GM18517 (cell line): ENCODE results near the gene NAALADL1.

Experiments used
- ATAC-seq: cut with Tn5 transposase; IDR thresholded peaks from one replicate; pipeline ENCODE4 v1.9.1; 2021; ENCODE audit warnings: mild to moderate bottlenecking, moderate library complexity; ENCODE audit not compliant: unreplicated experiment

NAALADL1 gene

DNA sequence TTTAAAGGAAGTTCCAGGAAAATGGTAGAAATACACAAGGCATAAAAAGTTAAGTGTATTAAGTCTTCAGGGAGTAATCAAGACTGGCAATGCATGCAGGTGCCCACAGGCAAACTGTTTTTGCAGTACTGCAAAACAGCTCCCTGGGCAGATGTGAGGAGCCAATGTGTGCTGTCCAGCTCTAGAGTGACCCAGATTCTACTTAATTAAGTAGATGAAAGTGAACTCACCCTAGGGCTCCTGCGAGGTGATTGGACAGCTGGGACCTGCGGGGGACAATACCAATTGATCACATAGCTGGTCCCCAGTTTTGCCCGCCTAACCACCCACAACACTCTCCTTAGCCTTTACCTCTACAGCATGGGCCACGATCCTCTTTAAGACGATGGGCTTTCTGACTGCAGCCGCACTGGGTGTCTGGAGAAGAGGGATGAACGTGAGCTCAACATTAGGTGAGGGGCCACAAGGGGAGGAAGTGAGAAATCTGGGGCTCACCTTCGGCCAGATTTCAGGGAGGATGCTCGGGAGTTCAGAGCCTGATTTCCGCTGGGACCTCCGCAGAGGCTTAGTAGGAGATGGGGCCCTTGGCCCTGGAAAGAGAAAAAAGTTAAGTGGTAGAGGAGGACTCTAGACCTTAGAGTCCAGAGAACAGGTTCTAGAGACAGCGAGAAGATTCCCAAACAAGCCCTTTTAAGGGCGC, 24.9 kb upstream of the NAALADL1 start:
- peak; percentile 20 for ATAC-seq

DNA sequence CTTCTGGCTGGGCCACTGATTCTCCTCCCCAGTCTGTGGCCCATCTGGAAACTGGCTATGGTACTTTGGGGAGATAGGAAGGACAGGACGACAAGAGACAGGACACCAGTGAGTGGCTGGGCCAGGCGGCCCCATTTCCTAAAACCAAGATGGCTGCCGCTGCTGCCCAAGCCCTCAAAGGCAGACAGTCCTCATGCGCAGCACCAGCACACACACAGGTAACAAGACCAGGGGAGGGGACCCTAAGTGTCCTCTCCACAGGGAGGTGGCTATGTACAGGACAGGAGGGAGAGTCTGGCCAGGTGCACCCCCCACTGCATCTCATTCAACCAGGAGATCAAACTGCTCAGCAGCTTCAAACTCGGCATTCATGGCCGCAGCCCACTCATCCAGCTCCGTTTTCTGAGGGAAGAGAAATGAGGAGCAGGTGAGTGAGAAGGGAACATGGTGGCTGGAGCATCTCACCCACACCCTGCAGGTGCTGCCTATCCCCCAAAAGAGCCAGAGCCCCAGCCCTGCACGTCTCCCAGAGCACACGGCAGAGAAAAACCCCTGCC, 20.5 kb upstream of the NAALADL1 start:
- no peak for ATAC-seq

DNA sequence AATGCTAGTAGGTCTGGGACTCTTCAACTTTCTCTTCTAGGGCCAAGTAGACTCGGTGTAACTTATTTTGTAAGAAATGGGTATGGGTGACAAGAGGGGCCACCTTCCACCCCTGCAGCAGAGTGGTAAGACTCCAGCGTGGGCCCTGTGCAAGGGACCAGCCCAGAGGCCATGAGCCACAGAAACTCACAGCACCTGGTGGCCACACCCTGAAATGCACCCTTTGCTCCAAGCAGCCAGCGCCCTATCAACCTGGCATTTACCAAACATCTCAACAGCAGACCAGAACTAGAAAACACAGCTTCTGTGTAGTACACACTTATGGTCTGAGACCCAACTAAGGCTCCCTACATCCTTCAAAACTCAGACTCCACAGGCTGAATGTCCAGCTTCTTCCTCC, 19.8 kb upstream of the NAALADL1 start:
- ATAC-seq = no peak

DNA sequence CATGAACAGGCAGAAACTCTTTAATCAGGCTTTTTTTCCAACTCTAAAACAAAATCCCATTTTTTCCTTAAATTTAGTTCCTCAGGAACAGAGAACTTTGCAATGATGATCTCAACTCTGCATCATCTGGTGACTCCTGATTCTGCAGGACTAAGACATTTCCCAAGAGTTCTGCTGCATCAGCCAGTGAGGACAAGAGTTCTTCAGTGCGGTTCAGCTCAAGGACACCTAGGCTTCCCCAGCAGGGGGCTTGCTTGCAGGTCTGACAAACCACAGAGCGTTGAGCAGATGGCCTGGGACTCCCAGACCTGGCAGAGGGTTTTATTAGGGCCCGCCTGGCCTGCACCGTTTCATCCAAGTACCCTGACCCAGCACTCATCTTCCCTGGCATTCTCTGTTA, 19.1 kb upstream of the NAALADL1 start:
- no peak for ATAC-seq

DNA sequence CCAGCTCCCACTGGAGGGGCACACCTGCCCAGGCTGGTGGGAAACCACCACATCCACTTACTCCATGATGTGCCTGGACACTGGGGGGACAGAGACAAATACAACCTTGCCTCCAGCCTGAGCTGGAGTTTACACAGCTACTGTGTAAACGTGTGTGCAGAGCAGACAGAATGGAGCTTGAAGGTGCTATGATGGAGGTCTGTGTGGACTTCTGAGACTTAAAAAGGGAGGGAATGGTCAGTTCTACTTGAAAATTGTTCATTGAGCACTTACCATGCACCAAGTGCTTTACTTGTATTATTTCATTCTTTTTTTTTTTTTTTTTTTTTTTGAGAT, 14.2 kb upstream of the NAALADL1 start:
- no peak for ATAC-seq

DNA sequence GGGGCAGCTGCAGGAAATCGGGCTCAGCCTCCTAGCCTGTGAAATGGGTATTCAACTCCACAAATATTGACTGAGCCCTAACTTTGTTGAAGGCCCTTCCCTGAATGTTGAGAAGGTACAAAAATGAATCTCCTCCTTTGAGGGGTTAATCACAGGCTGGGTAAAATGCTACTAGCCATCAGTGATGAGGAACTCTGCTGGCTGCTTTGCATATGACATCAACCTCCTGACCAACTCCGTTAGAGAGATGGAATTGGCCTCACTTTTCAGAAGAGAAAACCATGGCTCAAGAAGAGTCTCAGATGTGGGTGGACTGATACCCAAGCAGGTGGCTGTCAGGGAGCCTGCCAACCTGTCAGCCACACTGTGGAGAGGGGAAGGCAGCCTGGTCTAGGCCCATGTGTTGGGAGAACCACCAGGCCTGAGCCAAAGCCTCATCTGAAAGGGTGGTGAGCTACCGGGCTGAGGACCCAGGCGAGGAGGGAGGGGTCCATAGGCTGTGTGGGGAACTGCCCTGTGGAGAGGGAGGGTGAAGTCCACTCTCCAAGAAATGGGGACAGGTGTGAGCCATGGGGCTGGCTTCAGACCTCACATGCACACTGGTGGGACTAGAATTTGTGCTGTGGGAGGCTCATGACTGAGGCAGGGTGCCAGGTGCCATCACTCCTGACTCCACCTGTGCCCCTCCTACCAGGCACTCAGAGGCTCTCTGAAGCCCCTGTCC, 13.7 kb upstream of the NAALADL1 start:
- no peak for ATAC-seq

DNA sequence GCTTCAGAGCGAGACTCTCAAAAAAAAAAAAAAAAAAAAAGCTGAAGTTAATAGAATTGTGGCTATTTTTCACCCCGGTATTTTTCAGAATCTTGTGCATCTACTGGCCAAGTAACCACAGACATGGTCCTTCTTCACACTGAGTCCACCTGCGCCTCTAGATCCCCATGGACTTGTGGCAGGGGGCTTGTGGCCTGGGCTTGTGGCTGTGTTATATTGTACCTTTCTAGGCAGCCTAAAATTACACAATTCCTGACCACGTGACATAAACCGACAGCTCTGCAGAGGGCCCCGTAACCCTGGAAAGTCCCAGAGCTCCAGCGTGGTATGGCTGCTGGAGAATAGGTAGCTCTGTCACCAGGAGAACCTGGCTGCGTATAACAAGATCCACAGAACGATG, 10.9 kb upstream of the NAALADL1 start:
- no peak for ATAC-seq

DNA sequence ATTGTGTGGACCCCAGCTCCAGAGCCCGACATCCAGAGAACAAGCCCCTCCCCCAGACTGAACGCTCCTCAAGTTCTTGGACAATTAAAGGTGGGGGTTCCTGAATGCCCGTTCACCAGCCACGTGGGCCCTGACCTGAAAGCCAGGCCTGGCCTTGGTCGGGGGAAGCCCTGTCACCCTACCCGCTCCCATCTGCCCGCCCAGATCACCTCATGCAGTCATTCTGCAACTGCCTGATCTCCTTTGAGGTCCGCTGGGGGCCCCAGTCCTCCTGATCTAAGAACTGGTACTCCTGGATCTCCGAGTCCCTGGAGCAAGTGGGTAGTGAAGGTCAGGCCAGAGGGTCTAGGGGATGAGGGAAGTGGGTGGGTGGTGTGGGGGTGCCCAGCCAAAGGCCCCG, 9.1 kb upstream of the NAALADL1 start:
- no peak for ATAC-seq

DNA sequence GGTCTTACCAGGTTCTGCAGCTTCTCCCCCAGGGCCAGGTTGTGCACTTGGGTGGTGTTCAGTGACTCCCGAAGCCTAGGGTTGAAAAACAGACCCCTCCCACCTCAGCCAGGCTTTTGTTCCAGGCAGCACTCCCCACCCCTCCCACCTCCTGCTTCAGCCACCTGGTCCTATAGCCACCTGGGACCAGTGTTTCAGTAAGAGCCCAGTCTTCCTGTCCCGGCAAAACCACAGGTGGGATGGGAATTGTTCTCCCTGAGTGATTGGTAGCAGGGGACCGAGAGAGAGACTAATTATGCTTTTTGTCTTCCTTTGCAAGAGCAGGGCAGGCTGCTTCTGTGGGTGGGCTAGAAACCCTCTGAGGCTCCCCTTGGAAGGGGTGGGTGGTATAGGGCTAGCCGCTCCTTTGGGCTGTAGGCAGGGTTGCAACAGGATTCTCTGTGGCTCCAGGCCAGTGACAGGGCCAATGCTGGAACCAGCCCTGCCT, 8.5 kb upstream of the NAALADL1 start:
- ATAC-seq = no peak

DNA sequence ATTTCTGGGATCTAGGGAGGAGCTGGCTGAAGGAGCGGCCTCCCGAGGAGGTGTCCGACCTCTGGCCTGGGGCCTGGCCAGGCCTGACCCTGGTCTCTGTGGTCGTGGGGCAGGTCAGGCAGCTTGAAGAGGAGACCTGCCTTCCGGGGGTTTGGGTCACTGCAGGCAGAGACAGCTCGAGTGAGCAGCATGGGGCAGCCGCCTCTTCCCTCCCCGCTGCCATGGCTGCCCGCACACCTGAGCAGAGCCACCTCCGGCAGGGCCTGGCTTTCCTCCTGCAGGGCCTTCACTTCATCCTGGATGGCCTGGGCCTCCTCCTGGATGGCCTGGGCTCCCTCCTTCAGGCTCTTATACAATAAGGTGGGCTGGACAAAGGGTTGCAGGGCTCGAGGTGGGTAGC, 8.0 kb upstream of the NAALADL1 start:
- ATAC-seq = no peak

DNA sequence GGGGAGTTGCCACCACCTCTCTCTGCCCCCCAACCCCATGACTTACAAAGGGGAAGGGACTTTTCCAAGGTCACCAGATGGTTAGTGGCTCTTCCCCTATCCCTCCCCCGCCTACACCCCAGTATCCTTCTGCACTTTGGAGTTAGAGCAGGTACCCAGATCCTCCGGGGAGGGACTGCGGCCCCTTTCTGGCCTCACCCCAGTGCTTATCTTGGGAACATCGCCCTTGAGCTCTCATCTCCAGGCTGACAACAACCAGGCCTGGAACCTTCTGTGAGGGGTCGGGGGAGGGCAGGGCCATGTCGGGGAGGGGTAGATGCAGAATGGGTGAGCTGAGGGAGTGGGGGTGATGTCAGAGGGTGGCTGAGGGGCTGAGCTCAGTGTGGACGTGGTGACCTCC, 7.5 kb upstream of the NAALADL1 start:
- no peak for ATAC-seq

DNA sequence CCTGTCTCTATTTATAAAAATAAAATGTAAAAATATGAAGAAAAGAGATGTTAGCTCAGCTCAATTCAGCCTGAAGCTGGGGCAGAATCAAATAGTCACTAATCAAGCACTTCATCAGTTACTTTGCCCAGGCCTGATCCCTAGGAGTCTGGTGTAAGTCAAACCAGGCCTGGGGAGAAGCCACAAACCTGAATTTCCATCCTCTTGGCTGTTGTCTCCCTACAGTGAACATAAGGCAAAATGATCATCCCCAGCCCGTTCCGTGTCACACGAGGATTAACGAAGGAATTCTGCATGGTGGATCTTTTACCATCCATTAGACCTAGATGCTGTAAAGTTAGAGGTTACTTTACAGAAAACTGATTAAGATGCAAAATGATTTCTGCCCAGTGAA, 6.5 kb upstream of the NAALADL1 start:
- no peak for ATAC-seq

DNA sequence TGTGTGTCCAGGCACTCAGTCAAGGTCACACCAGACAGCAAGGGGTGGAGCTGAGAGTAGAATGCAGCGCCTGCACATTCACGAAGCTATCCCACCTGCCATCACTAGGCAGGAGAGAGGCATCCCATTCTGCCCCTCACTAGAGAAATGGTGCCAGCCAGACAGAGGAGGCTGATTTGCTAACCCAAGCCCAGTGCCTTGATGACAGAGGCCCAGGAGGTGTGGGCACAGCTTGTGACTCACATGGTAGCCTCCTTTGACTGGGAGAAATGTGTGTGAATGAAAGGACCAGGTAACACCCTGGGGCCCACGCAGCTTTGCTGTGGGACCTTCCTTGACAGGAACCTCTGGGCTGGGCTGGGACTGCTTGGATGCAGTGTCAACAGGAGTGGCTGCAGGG, 5.2 kb upstream of the NAALADL1 start:
- ATAC-seq = no peak

DNA sequence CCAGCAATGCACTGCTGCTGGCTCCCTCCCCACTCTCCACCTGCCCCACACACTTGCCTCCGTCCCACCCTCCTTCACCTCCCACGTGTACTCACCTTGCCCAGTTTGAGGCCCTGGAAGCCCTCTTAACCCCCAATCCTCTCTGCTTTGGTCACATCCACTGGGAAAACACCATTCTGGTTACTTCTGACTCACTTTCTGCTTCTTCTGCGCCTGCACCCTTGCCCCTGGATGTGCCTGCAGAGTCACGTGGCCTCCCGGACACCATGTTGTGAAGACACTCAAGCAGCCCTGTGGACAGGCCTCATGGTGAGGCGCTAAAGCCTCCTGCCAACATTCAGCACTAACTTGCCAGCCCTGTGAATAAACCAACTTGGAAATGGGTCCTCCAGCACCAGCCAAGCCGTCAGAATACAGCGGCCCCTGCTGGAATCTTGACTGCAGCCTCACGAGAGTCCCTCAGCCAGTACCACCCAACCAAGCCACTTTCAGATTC, 2.6 kb upstream of the NAALADL1 start:
- ATAC-seq = no peak

DNA sequence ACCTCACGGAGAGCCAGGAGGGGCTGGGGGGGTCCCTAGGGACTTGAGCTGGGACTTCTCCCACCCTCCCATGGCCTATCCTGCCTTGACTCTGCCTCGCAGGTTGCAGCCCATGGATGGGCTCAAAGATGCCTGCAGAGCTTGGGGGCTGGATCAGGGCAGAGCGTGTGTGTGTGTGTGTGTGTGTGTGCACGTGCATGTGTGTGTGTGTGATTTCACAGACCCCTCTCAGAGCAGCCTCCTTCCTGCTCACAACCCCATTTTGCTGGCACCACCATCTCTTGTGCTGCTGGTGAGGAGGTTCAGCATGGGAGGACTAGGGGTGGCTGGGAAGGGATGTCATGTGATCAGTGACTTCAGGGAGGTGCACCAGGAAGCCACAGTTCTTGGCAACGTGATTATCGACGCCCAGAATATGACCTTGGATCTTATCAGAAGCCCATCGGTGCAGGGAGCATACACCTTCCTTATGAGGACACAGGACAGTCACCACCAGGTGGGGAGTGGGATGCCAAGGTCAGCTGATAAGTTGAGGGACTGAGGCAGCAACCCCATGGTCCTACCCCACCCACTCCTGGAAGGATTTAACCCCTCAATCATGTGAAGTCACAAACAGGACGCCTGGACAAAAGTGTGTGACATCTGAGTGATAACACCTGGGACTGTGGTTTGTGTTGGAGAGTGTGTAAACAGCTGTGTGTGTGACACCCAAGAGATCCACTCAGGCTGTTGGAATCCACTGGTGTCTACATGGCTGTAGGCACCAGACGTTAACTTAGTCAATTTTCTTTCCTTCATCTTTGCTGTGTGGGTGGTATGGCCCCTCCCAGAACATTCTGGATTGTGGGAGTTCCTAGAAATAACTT, 1.8 kb upstream of the NAALADL1 start:
- ATAC-seq = no peak

DNA sequence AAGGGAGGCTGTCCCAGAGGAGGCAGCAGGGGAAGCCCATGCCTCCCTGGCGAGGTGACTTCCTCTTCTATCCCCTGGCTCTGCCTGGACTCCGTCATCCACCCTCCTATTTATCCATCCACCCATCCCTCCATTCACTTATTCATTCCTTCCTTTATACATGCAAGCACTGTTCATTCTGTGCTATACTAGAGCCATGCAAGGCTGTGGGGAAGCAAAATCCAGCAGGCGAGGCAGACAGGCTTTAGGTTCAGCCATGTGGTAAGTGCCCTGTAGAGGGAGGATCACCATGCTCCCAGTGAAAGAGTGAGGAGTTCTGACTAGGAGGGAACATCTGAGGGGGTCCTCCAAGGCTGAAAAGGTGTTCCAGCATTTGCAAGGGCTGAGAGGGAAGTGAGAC, 1.2 kb upstream of the NAALADL1 start:
- no peak for ATAC-seq

DNA sequence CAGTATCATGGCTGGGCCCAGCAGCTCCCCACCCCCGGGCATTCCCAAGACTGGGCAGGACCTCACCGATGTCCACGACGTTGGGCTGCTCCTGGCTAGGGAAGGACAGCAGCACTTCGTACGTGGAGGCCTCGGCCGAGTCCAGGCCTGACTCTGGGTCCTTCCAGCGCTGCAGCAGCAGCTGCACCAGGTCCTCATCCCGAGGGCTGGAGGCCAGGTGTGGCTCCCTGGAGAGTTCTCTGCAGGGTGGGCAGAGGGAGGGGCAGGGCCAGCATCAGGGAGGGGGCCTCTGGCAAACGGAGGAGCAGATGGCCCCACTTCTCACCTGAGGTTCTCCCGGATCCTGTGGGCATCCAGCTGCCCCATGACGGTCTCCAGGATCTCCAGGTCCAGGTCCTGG, 341 bp downstream of the NAALADL1 start:
- ATAC-seq = no peak

DNA sequence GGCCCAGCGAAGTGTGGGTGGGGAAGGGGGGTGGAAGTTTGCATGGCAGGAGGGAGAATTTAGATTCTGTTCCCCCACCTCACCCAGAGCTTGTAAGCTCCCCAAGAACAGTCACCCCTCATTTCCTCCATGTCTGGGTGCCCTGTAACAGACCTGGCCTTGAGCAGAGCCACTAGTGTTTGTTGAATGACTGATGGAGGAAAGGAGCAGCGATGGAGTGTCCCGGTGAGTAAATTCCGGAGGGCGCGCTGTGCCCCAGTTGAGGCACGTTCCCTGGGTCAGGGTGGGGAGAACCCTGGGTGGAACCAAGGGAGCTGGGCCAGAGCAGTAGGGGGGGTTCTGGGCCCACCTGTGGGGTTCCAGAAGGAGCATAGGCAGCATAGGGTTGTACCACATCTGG, 827 bp downstream of the NAALADL1 start:
- ATAC-seq = no peak

DNA sequence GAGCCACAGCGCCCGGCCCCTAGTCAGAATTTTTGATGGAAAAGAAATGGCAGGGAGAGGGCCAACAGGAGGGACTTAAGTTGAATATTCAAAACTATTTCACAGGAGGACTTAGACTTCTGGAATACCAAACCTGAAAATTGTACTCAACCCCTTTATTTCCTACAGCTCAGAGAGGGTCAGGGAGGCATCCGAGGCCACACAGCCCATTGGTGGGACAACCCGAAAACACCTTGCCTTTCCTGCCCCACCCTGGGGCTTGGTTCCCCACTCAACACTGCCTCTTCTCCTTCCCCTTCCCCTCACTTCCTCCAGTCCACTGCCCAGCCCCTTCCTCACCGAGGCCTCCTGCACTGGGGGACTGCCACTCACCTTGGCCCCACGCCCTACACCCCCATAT, 1.4 kb downstream of the NAALADL1 start:
- ATAC-seq = no peak

DNA sequence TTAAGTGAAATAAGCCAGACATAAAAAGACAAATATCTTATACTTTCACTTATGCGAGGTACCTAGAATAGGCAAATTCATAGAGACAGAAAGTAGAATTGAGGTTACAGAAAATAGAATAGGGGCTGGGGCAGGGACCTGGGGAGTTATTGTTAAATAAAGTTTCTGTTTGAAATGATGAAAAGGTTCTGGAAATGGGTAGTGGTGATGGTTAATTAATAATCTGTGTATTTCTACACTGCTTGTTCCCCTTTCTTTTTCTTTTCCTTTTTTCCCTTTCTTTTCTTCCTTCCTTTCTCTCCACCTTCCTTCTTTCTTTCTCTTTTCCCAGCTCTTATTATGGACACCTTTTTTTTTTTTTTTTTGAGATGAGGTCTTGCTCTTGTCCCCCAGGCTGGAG, 2.8 kb downstream of the NAALADL1 start:
- peak; percentile 52 for ATAC-seq

DNA sequence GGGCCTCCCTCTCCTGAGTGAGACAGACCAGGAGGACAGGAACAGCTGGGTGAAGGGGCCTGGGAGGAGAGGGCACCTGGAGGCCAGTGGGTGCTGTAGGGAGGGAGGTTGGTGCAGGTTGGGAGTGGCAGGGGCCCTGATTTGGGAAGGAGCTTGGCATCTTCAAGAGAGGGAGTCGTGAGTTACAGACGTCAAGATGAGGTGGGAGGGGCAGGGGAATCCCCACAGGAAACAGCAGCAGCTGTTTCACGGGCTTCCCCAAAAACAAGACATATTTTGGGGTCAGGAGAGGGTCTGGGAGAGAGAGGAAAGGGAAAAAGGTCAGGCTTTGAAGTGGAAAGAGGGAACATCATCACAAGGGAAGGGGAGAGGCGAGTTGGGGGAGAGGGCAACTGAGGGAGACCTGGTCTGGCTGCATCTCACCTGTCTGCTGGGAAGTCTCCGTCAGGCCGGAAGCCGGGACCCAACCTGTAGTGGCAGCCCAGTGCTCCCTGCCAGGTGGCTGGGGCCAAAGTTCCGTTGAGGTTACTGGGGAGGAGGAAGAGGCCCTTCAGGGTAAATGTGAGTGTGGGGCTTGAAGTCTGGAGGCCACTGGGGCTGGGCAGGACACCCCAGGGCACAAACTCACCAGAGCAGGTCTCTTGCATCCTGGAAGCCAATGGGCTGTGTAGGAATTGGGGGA, 4.4 kb downstream of the NAALADL1 start:
- no peak for ATAC-seq
